HUES48 (cell line): Measurements from ENCODE around the gene TGFBR2.

Experiments
- H3K27ac ChIP-seq: one replicate; pipeline ENCODE4 v1.7.0; 2013; ENCODE audit warnings: low read depth, low read length, inconsistent platforms
- H3K27me3 ChIP-seq: 2 replicates; pipeline ENCODE4 v1.6.1; 2013; ENCODE audit warnings: mild to moderate bottlenecking, low read length; ENCODE audit not compliant: control insufficient read depth, insufficient read depth
- H3K36me3 ChIP-seq: 2 replicates; pipeline ENCODE4 v1.6.1; 2013; ENCODE audit warnings: low read length; ENCODE audit not compliant: control insufficient read depth, insufficient read depth
- H3K4me1 ChIP-seq: 2 replicates; pipeline ENCODE4 v1.6.1; 2013; ENCODE audit warnings: mild to moderate bottlenecking, low read length; ENCODE audit not compliant: control insufficient read depth, insufficient read depth
- H3K4me3 ChIP-seq: 2 replicates; pipeline ENCODE4 v1.5.1; 2013; ENCODE audit warnings: mild to moderate bottlenecking, low read depth, low read length
- H3K9ac ChIP-seq: 2 replicates; pipeline ENCODE4 v1.6.1; 2013; ENCODE audit warnings: mild to moderate bottlenecking, low read depth, low read length, moderate library complexity
- H3K9me3 ChIP-seq: 2 replicates; pipeline ENCODE4 v1.6.1; 2013; ENCODE audit warnings: low read length; ENCODE audit not compliant: control insufficient read depth, insufficient read depth

TGFBR2 gene

GRCh38 chr3:30612437-30613132 is 6.2 kb downstream of the TGFBR2 start:
- no peak overlapping the region for H3K27ac ChIP-seq
- peaks cover 14% of the 10 kb centered on the region for H3K4me1 ChIP-seq
- no peak overlapping the region for H3K4me3 ChIP-seq
- H3K9ac ChIP-seq: no peak overlapping the region
- no peaks in the 10 kb centered on the region for H3K9me3 ChIP-seq
- H3K36me3 ChIP-seq: no peaks in the 10 kb centered on the region
- no peaks in the 10 kb centered on the region for H3K27me3 ChIP-seq

- H3K9me3 ChIP-seq: no peaks in the 10 kb centered on the region
- no peak overlapping the region for H3K9ac ChIP-seq
- no peaks in the 10 kb centered on the region for H3K36me3 ChIP-seq
- H3K4me1 ChIP-seq: peaks cover 13% of the 10 kb centered on the region
- no peaks in the 10 kb centered on the region for H3K27me3 ChIP-seq
- no peak overlapping the region for H3K27ac ChIP-seq
- H3K4me3 ChIP-seq: no peak overlapping the region
These were observed 6.9 kb downstream of the TGFBR2 start for GRCh38 chr3:30613133-30613825.

GRCh38 chr3:30614373-30614772 is 8.0 kb downstream of the TGFBR2 start:
- Histone ChIP-seq H3K36me3 (no peaks in the 10 kb centered on the region), H3K9me3 (no peaks in the 10 kb centered on the region), H3K9ac (no peak overlapping the region), H3K4me3 (no peak overlapping the region), H3K27ac (no peak overlapping the region), H3K27me3 (no peaks in the 10 kb centered on the region), H3K4me1 (peaks cover 11% of the 10 kb centered on the region)

- Histone ChIP-seq H3K36me3 (no peaks in the 10 kb centered on the region), H3K4me1 (peaks cover 11% of the 10 kb centered on the region), H3K27ac (no peak overlapping the region), H3K9ac (no peak overlapping the region), H3K27me3 (no peaks in the 10 kb centered on the region), H3K4me3 (no peak overlapping the region), H3K9me3 (no peaks in the 10 kb centered on the region)
These were observed 8.5 kb downstream of the TGFBR2 start for GRCh38 chr3:30614943-30615342.

DNA sequence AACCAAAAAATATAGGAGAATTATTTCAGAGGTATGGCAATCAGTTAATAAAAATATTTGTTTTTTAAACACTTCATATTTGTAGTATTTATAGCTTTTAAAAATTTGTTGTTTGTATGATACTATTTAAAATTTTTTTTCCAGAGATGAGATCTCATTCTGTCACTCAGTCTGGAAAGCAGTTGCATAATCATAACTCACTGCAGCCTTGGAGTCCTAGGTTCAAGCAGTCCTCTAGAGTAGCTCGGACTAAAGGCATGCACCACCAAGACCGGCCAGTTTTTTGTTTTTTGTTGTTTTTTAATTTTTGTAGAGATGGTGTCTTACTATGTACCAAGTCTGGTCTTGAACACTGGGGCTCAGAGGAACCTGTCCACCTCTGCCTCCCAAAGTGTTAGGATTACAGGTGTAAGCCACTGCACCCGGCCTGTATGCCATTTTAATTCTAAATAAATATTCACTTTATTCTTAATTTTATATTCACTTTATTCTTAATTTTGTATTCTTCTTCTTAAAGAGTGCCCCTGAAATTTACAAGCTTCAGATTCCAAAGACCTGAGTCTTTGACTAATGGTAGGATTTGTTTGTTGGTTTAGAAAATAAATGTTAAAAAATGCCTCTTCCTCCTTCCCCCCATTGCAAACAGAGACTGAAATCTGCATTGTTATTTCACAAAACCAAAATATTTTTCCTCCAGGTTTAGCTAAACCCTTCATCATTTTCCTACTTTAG is 9.4 kb downstream of the TGFBR2 start:
- Histone ChIP-seq H3K9ac (no peak overlapping the region), H3K36me3 (no peaks in the 10 kb centered on the region), H3K4me3 (no peak overlapping the region), H3K27ac (no peak overlapping the region), H3K27me3 (no peaks in the 10 kb centered on the region), H3K9me3 (no peaks in the 10 kb centered on the region), H3K4me1 (peaks cover 11% of the 10 kb centered on the region)

GRCh38 chr3:30616347-30617027 is 10.1 kb downstream of the TGFBR2 start:
- H3K4me3 ChIP-seq: no peak overlapping the region

DNA sequence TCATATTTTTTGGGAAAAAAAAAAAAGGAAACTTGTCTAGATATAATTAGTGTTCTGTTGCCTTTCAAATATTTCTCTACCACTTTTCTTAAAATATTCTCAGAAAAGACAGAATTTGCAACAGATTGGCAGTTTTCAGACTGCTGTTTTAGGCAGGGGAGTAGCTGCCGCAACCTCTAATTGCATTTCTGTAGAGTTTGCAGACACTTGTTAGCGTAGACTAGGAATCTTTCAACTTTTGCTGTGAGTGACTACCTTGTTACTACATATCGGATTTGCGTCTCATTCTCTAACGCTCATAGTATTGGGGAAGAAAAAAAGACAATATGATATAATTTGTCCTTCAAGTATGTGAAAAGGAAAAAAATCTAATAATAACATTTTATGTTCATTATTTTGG is 10.7 kb downstream of the TGFBR2 start:
- Histone ChIP-seq H3K36me3 (no peaks in the 10 kb centered on the region), H3K9ac (no peak overlapping the region), H3K4me3 (no peak overlapping the region), H3K9me3 (no peaks in the 10 kb centered on the region), H3K27ac (no peak overlapping the region), H3K27me3 (no peaks in the 10 kb centered on the region), H3K4me1 (peaks cover 4% of the 10 kb centered on the region; the same call in 1 of the 2 replicates)

More at GRCh38 chr3:30616347-30617027, 10.1 kb downstream of the TGFBR2 start:
- Histone ChIP-seq H3K4me1 (peaks cover 10% of the 10 kb centered on the region), H3K27me3 (no peaks in the 10 kb centered on the region), H3K36me3 (no peaks in the 10 kb centered on the region), H3K27ac (no peak overlapping the region), H3K9me3 (no peaks in the 10 kb centered on the region), H3K9ac (no peak overlapping the region)

DNA sequence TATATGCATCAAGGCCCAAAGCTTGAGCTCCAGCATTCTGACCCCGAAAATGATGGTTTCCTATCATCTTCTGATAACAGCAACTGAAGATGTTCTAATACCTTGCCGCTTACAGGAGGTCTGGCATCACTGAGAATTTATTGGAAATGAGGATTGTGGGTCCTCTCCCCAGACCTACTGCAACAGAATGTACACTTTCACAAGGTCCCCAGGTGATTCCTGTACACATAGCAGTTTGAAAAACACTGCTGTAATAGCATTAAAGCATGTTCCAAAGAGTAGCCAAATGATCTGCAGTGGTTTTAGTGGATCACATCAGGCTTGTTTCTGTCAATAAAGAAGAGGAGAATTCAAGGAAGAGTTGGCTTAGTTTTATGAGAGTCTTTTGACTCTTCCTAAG is 11.3 kb downstream of the TGFBR2 start:
- no peaks in the 10 kb centered on the region for H3K27me3 ChIP-seq
- no peaks in the 10 kb centered on the region for H3K9me3 ChIP-seq
- peaks cover 4% of the 10 kb centered on the region; the same call in 1 of the 2 replicates for H3K4me1 ChIP-seq
- no peak overlapping the region for H3K27ac ChIP-seq
- H3K4me3 ChIP-seq: no peak overlapping the region
- no peaks in the 10 kb centered on the region for H3K36me3 ChIP-seq
- no peak overlapping the region for H3K9ac ChIP-seq

- H3K27ac ChIP-seq: no peak overlapping the region
- no peaks in the 10 kb centered on the region for H3K36me3 ChIP-seq
- H3K27me3 ChIP-seq: no peaks in the 10 kb centered on the region
- no peaks in the 10 kb centered on the region for H3K9me3 ChIP-seq
- peaks cover 4% of the 10 kb centered on the region; the same call in 1 of the 2 replicates for H3K4me1 ChIP-seq
- no peak overlapping the region for H3K4me3 ChIP-seq
- H3K9ac ChIP-seq: no peak overlapping the region
These were observed 12.1 kb downstream of the TGFBR2 start for GRCh38 chr3:30618526-30618925.

DNA sequence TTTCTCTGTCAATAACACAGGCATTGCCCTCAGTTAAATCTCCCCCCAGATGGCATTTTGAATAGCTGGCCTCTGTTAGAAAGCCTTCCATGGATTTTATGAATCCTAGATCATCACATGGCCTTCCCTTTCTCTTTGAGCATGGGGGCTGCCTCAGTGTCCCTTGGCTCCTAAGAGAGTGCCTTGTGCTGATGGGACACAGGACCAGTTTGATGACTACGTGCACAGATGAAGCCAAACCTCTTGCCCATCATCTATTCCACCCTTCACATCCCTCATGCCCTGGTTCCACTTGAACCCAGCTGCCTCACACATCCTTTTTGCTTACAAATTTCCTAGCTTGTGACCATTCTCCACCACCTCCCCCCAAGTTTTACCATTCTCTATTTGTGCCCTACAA is 12.9 kb downstream of the TGFBR2 start:
- no peaks in the 10 kb centered on the region for H3K36me3 ChIP-seq
- no peaks in the 10 kb centered on the region for H3K9me3 ChIP-seq
- no peak overlapping the region for H3K9ac ChIP-seq
- no peak overlapping the region for H3K27ac ChIP-seq
- no peaks in the 10 kb centered on the region for H3K27me3 ChIP-seq
- peaks cover 4% of the 10 kb centered on the region; the same call in 1 of the 2 replicates for H3K4me1 ChIP-seq
- no peak overlapping the region for H3K4me3 ChIP-seq
